NCI-H1048 (cell line): ENCODE measurements around the gene KAT2A.

ENCODE experiments used
- DNase-seq: peaks from one replicate; lab custom pipeline; 2025; lab: John Stamatoyannopoulos, UW

Gene KAT2A

GRCh38 chr17:42114118-42114517 is 7.0 kb downstream of the KAT2A start:
- DNase-seq = no peak

- no peak for DNase-seq
Observed at GRCh38 chr17:42113293-42114069, 7.7 kb downstream of the KAT2A start.

DNA sequence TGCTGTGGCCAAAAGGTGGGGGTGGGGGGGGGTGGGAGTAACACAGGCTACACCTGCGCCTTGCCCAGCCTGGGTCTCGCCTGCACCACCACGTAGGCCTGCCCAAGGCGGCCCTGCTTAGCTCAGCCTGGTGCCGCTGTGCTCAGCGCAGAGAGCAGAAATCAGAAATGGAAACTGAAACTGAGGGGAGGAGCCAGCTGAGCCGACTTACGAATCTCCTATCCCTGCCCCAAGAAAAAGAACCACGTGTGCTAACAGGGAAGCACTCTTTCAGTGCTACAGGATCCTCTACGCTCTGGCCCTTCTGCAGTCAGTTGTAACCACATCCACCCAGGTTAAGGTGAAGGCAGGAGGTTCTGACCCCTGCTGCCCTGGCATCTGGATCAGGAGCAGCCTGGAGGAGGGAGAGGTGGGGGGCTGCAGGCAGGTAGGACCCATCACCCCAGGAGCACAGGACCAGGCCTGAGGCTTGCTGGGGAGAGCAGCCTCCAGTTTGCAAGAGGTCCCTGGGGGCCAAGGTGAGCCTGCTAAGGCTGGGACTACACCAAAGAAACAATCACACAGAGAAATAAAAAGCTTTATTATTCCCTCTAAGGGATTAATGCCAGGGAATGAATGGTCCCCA is 8.5 kb downstream of the KAT2A start, which contains the start of gene DHX58:
DHX58 (minus strand) TSS at position 163 of the 625 bp plus-strand sequence. CDS start 822 bp downstream, outside the sequence.
- peak; percentile 33 for DNase-seq

- no peak for DNase-seq
Observed at GRCh38 chr17:42111871-42112551, 9.2 kb downstream of the KAT2A start.

- DNase-seq = no peak
Observed at GRCh38 chr17:42111265-42111636, 9.9 kb downstream of the KAT2A start.

DNA sequence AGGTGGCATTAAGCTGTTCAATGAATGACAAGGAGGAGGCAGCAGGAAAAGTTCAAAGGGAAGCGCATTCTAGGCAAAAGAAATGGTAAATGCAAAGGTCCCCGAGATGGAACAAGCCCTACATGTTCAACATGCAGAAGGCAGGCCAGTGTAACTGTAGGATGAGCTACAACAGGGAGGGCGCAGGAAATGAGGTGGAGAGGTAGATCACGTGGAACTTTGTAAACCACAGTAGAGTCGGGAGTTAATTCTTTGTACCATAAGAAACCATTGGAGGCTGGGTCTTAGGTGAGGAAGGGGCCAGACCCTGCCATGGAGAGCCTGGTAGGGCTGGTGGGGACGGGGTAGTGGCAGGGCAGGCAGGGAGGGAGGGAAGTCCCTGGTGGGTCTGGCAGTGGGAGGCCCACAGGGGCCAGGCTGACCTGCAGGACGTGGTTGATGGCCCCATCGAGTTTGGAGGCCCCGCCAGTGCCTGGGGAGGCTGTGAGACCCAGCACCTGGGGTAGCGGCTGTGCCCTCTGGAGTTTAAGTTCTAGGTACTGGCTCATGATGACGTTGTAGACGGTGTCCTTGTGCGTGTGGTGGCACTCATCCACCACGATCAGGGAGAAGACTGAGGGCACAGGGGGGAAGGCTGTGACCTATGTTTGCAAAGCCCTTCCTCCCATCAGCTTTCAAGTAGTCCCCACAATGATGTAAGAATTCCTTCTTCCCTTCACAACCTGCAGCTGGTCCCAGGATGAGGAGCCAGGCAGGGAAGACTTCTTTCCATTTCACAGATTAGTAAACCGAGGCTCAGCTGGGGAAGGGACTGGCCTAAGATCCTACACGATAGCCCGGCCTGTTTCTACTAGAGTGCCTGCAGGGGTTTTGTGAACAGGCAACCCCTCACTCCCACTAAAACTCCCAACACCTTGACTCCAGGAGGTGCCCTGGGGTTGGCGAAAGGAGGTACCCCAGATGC is 10.6 kb downstream of the KAT2A start:
- DNase-seq = no peak

- no peak for DNase-seq
Observed at GRCh38 chr17:42109086-42109485, 12.1 kb downstream of the KAT2A start.

DNA sequence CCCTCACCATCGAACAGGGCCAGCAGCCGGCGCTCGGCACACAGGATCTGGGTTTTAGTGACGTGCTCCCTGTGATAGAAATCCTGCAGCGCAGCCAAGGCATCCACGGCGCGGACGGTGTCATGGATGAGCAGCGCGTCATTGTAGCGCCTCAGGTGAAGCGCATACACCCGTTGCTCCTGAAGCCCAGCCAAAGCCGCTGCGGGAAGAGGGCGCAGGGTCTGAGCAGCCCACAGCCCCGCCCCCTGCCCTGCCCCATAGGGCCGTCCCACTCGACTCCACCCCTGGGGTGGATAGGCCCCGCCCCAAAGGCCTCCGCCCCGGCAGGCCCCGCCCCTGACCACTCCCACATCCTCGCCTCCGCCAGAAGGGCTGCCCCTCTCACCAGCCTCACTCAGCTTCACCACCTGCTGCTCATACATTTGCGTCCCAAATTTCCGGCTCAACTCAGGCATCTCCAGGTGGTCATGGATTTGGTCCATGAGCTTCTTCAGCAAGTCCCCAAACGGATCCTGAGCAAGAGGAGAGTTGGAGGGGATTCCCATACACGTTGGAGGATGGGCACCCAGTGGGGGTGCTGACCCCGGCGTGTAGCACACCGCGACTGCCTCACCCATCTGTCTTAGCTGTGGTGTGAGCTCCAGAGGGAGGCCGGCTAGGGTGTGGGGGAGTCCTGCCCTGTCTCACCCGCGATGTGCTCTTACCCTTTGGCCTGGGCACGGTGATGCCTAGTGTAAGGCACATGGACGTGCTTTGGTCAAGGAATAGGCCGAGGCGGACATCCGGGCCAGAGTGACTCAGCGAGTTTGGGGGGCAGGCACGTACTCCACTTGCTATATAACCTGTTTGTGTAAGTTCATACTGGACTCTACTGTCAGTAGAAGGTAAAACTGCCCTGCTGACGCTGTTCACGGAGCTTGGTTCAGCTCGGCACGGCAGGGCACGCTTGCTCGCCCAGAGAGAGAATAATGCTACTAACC is 13.3 kb downstream of the KAT2A start:
- DNase-seq = peak; percentile 89

- no peak for DNase-seq
Observed at GRCh38 chr17:42107124-42107523, 14.0 kb downstream of the KAT2A start.

DNA sequence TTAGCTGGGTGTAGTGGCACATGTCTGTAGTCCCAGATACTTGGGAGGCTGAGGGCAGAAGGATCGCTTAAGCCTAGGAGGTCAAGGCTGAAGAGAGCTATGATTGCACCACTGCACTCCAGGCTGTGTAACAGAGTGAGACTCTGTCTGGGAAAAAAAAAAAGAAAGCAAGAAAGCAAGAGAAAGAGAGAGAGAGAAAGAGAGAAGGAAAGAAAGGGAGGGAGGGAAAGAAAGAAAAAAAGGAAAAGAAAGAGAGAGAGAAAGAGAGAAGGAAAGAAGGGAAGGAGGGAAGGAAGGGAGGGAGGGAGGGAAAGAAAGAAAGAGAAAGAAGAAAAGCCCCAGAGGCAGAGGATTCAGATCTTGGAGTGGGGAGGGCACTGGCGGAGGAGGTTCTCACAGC is 15.2 kb downstream of the KAT2A start:
- no peak for DNase-seq

GRCh38 chr17:42104264-42104663 is 16.9 kb downstream of the KAT2A start:
- no peak for DNase-seq

DNA sequence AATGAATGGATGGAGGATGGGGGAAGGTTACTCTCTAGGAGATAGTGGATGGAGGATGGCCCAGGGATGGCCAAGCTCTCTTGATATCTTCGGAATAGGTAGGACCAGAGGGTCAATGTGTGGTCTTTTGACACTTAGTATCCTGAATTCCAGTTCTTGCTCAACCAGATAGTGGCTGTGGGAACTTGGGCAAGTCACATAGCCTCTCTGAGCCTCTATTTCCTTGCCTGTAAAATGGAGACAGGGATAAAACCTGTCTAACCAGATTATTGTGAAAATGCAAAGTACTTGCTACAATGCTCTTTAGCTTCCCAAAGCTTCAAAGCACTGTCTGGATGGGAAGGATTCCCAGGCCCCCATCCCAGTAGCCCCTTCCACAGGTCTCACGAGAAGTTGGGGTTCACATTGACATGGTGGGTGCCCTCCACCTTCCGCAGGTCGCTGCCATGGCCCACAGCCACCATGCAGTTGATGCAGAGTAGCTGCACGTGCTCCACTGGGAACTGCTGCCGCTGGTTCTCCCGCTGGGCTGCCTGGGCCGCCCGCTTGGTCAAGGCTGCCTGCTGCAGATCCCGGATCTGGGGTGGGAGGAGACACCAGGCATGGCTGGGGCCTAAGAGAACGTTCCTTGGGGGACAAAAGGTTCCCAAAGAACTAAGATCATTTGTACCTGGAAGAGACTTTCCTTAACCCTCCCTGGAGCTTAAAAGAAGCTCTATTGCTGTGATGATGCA is 17.8 kb downstream of the KAT2A start:
- no peak for DNase-seq

GRCh38 chr17:42101513-42102292 is 19.5 kb downstream of the KAT2A start:
- peak; percentile 35 for DNase-seq

- no peak for DNase-seq
Observed at GRCh38 chr17:42098730-42099399, 22.3 kb downstream of the KAT2A start.

DNA sequence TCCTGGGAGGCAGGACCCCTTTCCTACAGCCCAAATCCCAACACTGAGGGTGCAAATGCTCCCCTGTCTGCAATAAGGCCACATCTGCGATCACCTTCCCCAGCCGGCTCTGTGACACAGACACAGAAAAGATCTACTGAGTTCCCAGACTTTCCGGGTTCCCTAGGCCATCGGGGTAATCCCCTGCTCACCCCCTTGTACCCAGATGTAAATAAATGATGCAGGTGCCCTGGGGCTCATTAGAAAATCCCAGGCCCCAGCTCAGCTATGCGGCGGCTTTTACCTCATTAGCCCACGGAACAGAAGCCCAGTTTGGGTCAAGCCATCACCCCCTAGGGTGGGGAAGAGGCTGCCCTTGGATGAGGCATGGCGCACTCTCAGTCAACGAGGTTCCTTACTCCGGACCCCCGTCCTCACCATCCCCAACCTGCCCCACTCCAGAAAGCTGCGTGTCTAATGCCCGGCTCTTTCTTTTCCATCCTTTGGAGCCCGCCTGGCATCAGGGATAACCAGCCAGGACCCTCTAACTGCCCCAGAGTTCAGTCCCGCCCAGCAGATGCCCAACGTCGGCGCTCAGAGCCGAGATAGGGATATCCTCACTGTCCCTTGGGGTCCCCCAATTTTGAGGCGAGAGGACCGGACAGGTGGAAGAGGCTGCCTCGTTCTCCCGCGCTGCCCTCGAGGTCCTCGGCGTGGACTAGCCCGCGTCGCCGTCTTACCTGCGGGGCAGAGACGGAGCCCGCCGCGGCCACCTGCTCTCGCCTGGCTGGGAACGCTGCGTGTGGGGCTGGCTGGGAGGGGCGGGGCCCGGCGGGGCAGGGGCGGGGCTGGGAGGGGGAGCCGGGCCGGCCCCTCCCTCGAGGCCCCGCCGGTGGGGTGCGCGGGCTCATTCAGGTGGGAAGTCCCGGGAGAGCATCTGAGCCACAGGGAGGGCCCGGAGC is 23.2 kb downstream of the KAT2A start, which contains the start of gene ZNF385C:
ZNF385C (minus strand) TSS at position 783 of the 941 bp plus-strand sequence. CDS start 35,417 bp downstream, outside the sequence.
- no peak for DNase-seq

- no peak for DNase-seq
Observed at GRCh38 chr17:42096360-42097111, 24.6 kb downstream of the KAT2A start.
